Measurements from ENCODE around the gene P3H3. TPM values are rescaled to one million over a fixed set of nuclear protein-coding genes. Genes with fewer than 3 reads are reported as not detected.

The P3H3 gene
- total RNA-seq, 6 donors from 2014 or later: 2.7 to 15.7 (median 7.0) TPM

GRCh38 chr12:6832125-6832524 is 3.9 kb downstream of the P3H3 start:
- H3K9me3 ChIP-seq: no peaks in the 10 kb centered on the region
- peaks cover 14 to 28% (median 22%) of the 10 kb centered on the region in 4 donors for H3K4me1 ChIP-seq
- DNase-seq: no peak
- peaks cover 0 to 19% (median 3%) of the 10 kb centered on the region in 4 donors for H3K27me3 ChIP-seq
- H3K36me3 ChIP-seq: peaks cover 0 to 10% (median 0%) of the 10 kb centered on the region in 4 donors
- no peak for ATAC-seq (ENCODE audit: low FRiP score in 2 of 2)
- H3K4me3 ChIP-seq: no peak overlapping the region
- TF ChIP-seq POLR2A (IDR thresholded peaks at IDR 0.05) (no peak), POLR2AphosphoS5 (IDR thresholded peaks at IDR 0.05) (no peak), EP300 (IDR thresholded peaks at IDR 0.05) (no peak), CTCF (IDR thresholded peaks at IDR 0.05) (no peak)
- no peak overlapping the region for H3K27ac ChIP-seq
- 89 to 95% methylated on average over 4 of the region's 4 CpGs for WGBS, 2 donors

GRCh38 chr12:6833189-6833890 is 5.1 kb downstream of the P3H3 start:
- Histone ChIP-seq H3K27ac (no peak overlapping the region), H3K9me3 (no peaks in the 10 kb centered on the region), H3K36me3 (peaks cover 0 to 22% (median 0%) of the 10 kb centered on the region in 4 donors), H3K4me3 (no peak overlapping the region), H3K27me3 (peaks cover 0 to 14% (median 3%) of the 10 kb centered on the region in 4 donors), H3K4me1 (peaks cover 5 to 17% (median 12%) of the 10 kb centered on the region in 4 donors)
- 81 to 88% methylated on average over 3 to 6 of the region's 6 CpGs for WGBS, 2 donors
- no peak for ATAC-seq (ENCODE audit: low FRiP score in 2 of 2)
- no peak for DNase-seq
- no peak for TF ChIP-seq POLR2A (IDR thresholded peaks at IDR 0.05)
- TF ChIP-seq CTCF (IDR thresholded peaks at IDR 0.05): no peak
- no peak for TF ChIP-seq POLR2AphosphoS5 (IDR thresholded peaks at IDR 0.05)
- no peak for TF ChIP-seq EP300 (IDR thresholded peaks at IDR 0.05)

GRCh38 chr12:6834254-6834653 is 6.0 kb downstream of the P3H3 start:
- WGBS, 2 donors: 87 to 100% methylated on average over 1 of the region's 1 CpG
- no peak for TF ChIP-seq POLR2A (IDR thresholded peaks at IDR 0.05)
- no peak for TF ChIP-seq POLR2AphosphoS5 (IDR thresholded peaks at IDR 0.05)
- TF ChIP-seq EP300 (IDR thresholded peaks at IDR 0.05): no peak
- TF ChIP-seq CTCF (IDR thresholded peaks at IDR 0.05): no peak
- H3K27ac ChIP-seq: no peak overlapping the region
- DNase-seq (no peak), ATAC-seq (ENCODE audit: low FRiP score in 2 of 2) (no peak)
- peaks cover 0 to 26% (median 0%) of the 10 kb centered on the region in 4 donors for H3K36me3 ChIP-seq
- H3K9me3 ChIP-seq: no peaks in the 10 kb centered on the region
- peaks cover 4 to 9% (median 4%) of the 10 kb centered on the region in 4 donors for H3K4me1 ChIP-seq
- no peak overlapping the region for H3K4me3 ChIP-seq
- H3K27me3 ChIP-seq: peaks cover 0 to 4% (median 0%) of the 10 kb centered on the region in 4 donors

GRCh38 chr12:6834873-6835272 is 6.7 kb downstream of the P3H3 start:
- no peak overlapping the region for H3K27ac ChIP-seq
- no peaks in the 10 kb centered on the region for H3K9me3 ChIP-seq
- H3K4me3 ChIP-seq: no peak overlapping the region
- WGBS, 2 donors: 79 to 86% methylated on average over 5 of the region's 5 CpGs
- peaks cover 0 to 27% (median 0%) of the 10 kb centered on the region in 4 donors for H3K36me3 ChIP-seq
- peaks cover 0 to 5% (median 0%) of the 10 kb centered on the region in 4 donors for H3K4me1 ChIP-seq
- ATAC-seq (ENCODE audit: low FRiP score in 2 of 2) (no peak), DNase-seq (no peak)
- H3K27me3 ChIP-seq: no peaks in the 10 kb centered on the region
- TF ChIP-seq CTCF (IDR thresholded peaks at IDR 0.05): no peak
- TF ChIP-seq POLR2A (IDR thresholded peaks at IDR 0.05): no peak
- TF ChIP-seq POLR2AphosphoS5 (IDR thresholded peaks at IDR 0.05): no peak
- no peak for TF ChIP-seq EP300 (IDR thresholded peaks at IDR 0.05)
